NB4 (cell line): ENCODE results near the gene SLC26A4.

ENCODE experiments used
- POLR2A ChIP-seq: IDR thresholded peaks from 2 replicates; pipeline ENCODE4 v1.6.1; 2011; ENCODE audit warnings: mild to moderate bottlenecking; ENCODE audit not compliant: insufficient read length; ENCODE audit errors: extremely low read depth
- TF ChIP-seq, protein P1 (sequence below): IDR thresholded peaks from 2 replicates; pipeline ENCODE4 v1.6.1; 2011; ENCODE audit warnings: low read depth, low read length

DNA sequence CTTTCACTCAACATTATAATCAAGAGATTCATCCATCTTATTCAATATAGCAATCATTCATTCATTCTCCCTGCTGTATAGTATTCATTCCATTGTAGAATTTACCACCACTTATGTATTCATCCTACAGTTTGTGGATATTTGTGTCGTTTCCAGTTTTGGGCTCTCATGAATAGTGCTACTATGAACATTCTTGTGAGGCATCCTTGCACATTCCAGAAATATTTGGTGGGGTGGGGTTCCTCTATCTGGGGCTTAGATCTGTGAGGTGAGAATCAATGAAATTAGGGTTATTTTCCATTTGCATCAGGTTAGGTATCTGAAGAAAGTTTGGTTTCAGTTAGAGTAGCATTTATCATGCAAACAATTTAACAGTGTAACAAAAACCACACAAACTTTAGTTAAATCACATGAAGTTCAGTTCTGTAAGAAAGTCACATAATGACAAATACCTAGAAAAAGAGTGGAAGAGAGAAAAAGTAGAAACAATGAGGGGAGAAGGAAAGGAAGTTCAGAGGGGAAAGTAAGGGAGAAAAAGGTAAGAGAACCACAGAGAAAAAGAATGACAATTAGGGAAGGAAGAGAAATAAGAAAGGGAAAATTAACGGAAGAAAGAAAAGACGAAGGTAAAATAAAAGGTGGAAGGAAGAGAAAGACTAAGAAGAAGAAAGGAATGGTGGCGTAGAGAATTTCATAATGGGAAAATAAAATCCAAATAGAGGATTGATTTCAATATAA, 58.0 kb downstream of the SLC26A4 start:
- TF ChIP-seq POLR2A = no peak
- TF ChIP-seq, protein P1, sequence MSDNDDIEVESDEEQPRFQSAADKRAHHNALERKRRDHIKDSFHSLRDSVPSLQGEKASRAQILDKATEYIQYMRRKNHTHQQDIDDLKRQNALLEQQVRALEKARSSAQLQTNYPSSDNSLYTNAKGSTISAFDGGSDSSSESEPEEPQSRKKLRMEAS = no peak
